ENCODE measurements around the gene FXYD7.

FXYD7 gene

DNA sequence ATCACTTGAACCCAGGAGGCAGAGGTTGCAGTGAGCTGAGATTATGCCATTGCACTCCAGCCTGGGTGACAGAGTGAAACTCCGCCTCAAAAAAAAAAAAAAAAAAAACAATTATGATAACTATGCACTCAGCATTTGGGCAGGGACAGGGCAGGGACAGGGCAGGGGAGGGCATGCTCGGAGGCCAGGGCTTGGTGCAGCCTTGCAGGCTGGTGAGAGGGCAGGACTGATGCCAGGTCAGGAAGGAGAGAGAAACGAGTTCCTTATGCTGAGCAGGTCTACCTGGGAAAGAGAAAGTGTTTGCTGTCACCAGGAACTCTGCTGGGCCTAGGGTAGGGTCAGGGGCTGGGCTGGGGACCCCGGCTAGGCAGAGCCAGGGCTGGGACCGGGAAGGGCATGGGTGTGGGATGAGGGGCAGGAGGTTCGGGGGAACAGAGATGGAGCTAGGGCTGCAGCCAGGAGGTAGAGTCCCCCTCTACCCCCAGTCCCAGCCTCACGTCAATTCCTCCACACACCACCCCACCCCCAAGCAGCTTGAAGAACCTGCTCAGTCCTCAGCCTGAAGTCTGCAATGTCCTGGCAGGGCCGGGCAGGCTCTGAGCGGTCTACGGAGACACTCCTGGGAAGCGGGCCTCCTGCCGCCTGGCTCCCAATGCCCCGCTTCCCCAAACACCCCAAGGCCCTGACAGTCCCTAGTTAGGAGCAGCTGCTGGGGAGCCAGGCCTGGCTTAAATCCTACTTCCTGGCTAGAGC, 24.6 kb upstream of the FXYD7 start:
- no peak for DNase-seq (ENCODE audit: extremely low read depth, insufficient read length)
- no peaks in the 10 kb centered on the region for H3K36me3 ChIP-seq (ENCODE audit: control insufficient read depth, insufficient read depth, low read length)
- no peak overlapping the region for H3K4me3 ChIP-seq (replicated peaks; ENCODE audit: low read depth, low read length)
- no peaks in the 10 kb centered on the region; the same call in none of the 2 replicates for H3K27me3 ChIP-seq (replicated peaks; ENCODE audit: control insufficient read depth, insufficient read depth, low read length)
- TF ChIP-seq, protein P1, sequence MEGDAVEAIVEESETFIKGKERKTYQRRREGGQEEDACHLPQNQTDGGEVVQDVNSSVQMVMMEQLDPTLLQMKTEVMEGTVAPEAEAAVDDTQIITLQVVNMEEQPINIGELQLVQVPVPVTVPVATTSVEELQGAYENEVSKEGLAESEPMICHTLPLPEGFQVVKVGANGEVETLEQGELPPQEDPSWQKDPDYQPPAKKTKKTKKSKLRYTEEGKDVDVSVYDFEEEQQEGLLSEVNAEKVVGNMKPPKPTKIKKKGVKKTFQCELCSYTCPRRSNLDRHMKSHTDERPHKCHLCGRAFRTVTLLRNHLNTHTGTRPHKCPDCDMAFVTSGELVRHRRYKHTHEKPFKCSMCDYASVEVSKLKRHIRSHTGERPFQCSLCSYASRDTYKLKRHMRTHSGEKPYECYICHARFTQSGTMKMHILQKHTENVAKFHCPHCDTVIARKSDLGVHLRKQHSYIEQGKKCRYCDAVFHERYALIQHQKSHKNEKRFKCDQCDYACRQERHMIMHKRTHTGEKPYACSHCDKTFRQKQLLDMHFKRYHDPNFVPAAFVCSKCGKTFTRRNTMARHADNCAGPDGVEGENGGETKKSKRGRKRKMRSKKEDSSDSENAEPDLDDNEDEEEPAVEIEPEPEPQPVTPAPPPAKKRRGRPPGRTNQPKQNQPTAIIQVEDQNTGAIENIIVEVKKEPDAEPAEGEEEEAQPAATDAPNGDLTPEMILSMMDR (IDR thresholded peaks at IDR 0.05; ENCODE audit: insufficient read depth, low read length, poor library complexity, severe bottlenecking): no peak

- TF ChIP-seq, protein P1 (IDR thresholded peaks at IDR 0.05; ENCODE audit: insufficient read depth, low read length, poor library complexity, severe bottlenecking): no peak
- no peak for DNase-seq (ENCODE audit: extremely low read depth, insufficient read length)
- Histone ChIP-seq H3K36me3 (ENCODE audit: control insufficient read depth, insufficient read depth, low read length) (no peaks in the 10 kb centered on the region), H3K4me3 (replicated peaks; ENCODE audit: low read depth, low read length) (no peak overlapping the region), H3K27me3 (replicated peaks; ENCODE audit: control insufficient read depth, insufficient read depth, low read length) (no peaks in the 10 kb centered on the region; the same call in none of the 2 replicates)
These were observed 24.0 kb upstream of the FXYD7 start for GRCh38 chr19:35119091-35119490.

GRCh38 chr19:35119578-35120155, 23.4 kb upstream of the FXYD7 start:
- no peak for DNase-seq (ENCODE audit: extremely low read depth, insufficient read length)
- Histone ChIP-seq H3K27me3 (replicated peaks; ENCODE audit: control insufficient read depth, insufficient read depth, low read length) (no peaks in the 10 kb centered on the region; the same call in none of the 2 replicates), H3K4me3 (replicated peaks; ENCODE audit: low read depth, low read length) (no peak overlapping the region), H3K36me3 (ENCODE audit: control insufficient read depth, insufficient read depth, low read length) (no peaks in the 10 kb centered on the region)
- TF ChIP-seq, protein P1 (IDR thresholded peaks at IDR 0.05; ENCODE audit: insufficient read depth, low read length, poor library complexity, severe bottlenecking): no peak

DNA sequence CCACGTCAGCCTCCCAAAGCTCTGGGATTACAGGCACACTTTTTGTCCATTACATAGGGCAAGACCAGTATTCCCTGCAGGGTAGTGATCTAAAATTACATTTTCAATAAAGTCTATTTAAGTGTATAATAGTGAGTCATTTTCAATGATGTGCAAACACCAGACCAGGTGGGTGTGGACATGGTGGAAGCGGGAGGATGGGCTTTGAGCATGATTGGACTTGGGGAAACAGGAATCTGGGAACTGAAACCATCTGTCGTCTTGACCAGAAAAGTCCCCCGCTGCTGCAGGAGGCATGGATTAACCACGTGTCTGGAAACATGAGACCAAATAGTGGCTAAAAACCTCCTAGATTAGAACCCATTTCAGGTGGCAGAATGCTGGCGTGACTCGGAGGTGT, 22.6 kb upstream of the FXYD7 start:
- no peak overlapping the region for H3K4me3 ChIP-seq (replicated peaks; ENCODE audit: low read depth, low read length)
- TF ChIP-seq, protein P1 (IDR thresholded peaks at IDR 0.05; ENCODE audit: insufficient read depth, low read length, poor library complexity, severe bottlenecking): no peak
- no peaks in the 10 kb centered on the region; the same call in 1 of the 2 replicates for H3K27me3 ChIP-seq (replicated peaks; ENCODE audit: control insufficient read depth, insufficient read depth, low read length)
- no peak for DNase-seq (ENCODE audit: extremely low read depth, insufficient read length)
- no peaks in the 10 kb centered on the region for H3K36me3 ChIP-seq (ENCODE audit: control insufficient read depth, insufficient read depth, low read length)

GRCh38 chr19:35120898-35121297, 22.2 kb upstream of the FXYD7 start:
- TF ChIP-seq, protein P1 (IDR thresholded peaks at IDR 0.05; ENCODE audit: insufficient read depth, low read length, poor library complexity, severe bottlenecking): no peak
- Histone ChIP-seq H3K27me3 (replicated peaks; ENCODE audit: control insufficient read depth, insufficient read depth, low read length) (no peaks in the 10 kb centered on the region; the same call in 1 of the 2 replicates), H3K4me3 (replicated peaks; ENCODE audit: low read depth, low read length) (no peak overlapping the region), H3K36me3 (ENCODE audit: control insufficient read depth, insufficient read depth, low read length) (no peaks in the 10 kb centered on the region)
- DNase-seq (ENCODE audit: extremely low read depth, insufficient read length): no peak

Data from GM06990 (cell line).